Activated CD8-positive, alpha-beta memory T cell treated with anti-CD3 and anti-CD28 coated beads, Interleukin-2, amount 50 U/mL, for 1 hour (primary cell): Measurements from ENCODE around the gene ADARB1.
"Not testable (repeated sequence)": the region's sequence is repeated elsewhere in the genome, so short reads cannot be mapped to it uniquely, and the experiment has no call there.

Experiments
- DNase-seq: peaks from one replicate; pipeline ENCODE4 v3.0.0-alpha.2; 2020; ENCODE audit errors: extremely low read depth

The ADARB1 gene

GRCh38 chr21:45074048-45074817 lies at the start of gene ADARB1:
Gene ADARB1, plus strand, starts transcription at chr21:45074580. Its CDS starts 97,077 bp downstream, at chr21:45171657.
- DNase-seq = no peak

GRCh38 chr21:45026066-45026745 lies 48.2 kb upstream of the ADARB1 start:
- no peak for DNase-seq

- no peak for DNase-seq
Measured at GRCh38 chr21:45026826-45027225, 47.6 kb upstream of the ADARB1 start.

- DNase-seq = no peak
Measured at GRCh38 chr21:45027241-45028196, 46.9 kb upstream of the ADARB1 start.

GRCh38 chr21:45028645-45029044 lies 45.7 kb upstream of the ADARB1 start:
- not testable (repeated sequence) for DNase-seq

- DNase-seq = no peak
Measured at GRCh38 chr21:45029298-45029947, 45.0 kb upstream of the ADARB1 start.

GRCh38 chr21:45029948-45030681 lies 44.3 kb upstream of the ADARB1 start:
- no peak for DNase-seq

- DNase-seq = no peak
Measured at GRCh38 chr21:45030682-45031570, 43.5 kb upstream of the ADARB1 start.

- DNase-seq = no peak
Measured at GRCh38 chr21:45031571-45032191, 42.7 kb upstream of the ADARB1 start.

GRCh38 chr21:45032332-45032731 lies 42.0 kb upstream of the ADARB1 start:
- no peak for DNase-seq

- no peak for DNase-seq
Measured at GRCh38 chr21:45032977-45033710, 41.2 kb upstream of the ADARB1 start.

- no peak for DNase-seq
Measured at GRCh38 chr21:45033791-45034555, 40.4 kb upstream of the ADARB1 start.

GRCh38 chr21:45034556-45035476 lies 39.6 kb upstream of the ADARB1 start:
- no peak for DNase-seq

- no peak for DNase-seq
Measured at GRCh38 chr21:45035477-45035848, 38.9 kb upstream of the ADARB1 start.

GRCh38 chr21:45036630-45037029 lies 37.8 kb upstream of the ADARB1 start:
- DNase-seq = no peak

GRCh38 chr21:45037986-45038385 lies 36.4 kb upstream of the ADARB1 start:
- no peak for DNase-seq
